HEK293 (cell line): ENCODE data around the gene CIAPIN1.

Experiments
- CTCF ChIA-PET: fragments of 350-600 bp; formaldehyde crosslinking; extraction: SDS; loops from one replicate; lab custom pipeline; 2021; ENCODE audit warnings: antibody characterized with exemption; lab: Yijun Ruan, JAX
- POLR2A ChIA-PET: fragments of 300-600 bp; formaldehyde crosslinking; extraction: SDS; loops from one replicate; lab custom pipeline; 2020; ENCODE audit warnings: antibody characterized with exemption, inconsistent platforms; lab: Yijun Ruan, JAX
- H3K27ac ChIP-seq: fragments of 200-500 bp; sonication (Bioruptor generic); 2 replicates; pipeline ENCODE4 v1.5.1; 2014; ENCODE audit warnings: low read depth, low read length, control low read depth, inconsistent platforms; ENCODE audit errors: extremely low read depth
- H3K36me3 ChIP-seq, 2 experiments: fragments of 200-500 bp in 1 of 2; sonication (Bioruptor generic) in 1 of 2; 1 replicate in 1 of 2; 2 replicates in 1 of 2; pipeline ENCODE4 v1.5.1; 2014 to 2017; ENCODE audit warnings: inconsistent platforms in 2 of 2, low read length in 2 of 2; ENCODE audit not compliant: control insufficient read depth in 2 of 2, insufficient read depth in 1 of 2
- H3K4me1 ChIP-seq: fragments of 200-500 bp; sonication (Bioruptor generic); 2 replicates; pipeline ENCODE4 v1.5.1; 2014; ENCODE audit warnings: mild to moderate bottlenecking, low read length, inconsistent platforms; ENCODE audit not compliant: control insufficient read depth, insufficient read depth
- H3K4me3 ChIP-seq: 2 replicates; pipeline ENCODE4 v1.5.1; 2011; ENCODE audit warnings: low read depth, mild to moderate bottlenecking, control low read depth, low read length, moderate library complexity
- H3K9me3 ChIP-seq: fragments of 200-500 bp; sonication (Bioruptor generic); 2 replicates; pipeline ENCODE4 v1.5.1; 2014; ENCODE audit warnings: low read depth, low read length, inconsistent platforms; ENCODE audit not compliant: control insufficient read depth, insufficient read depth
- GLI2 ChIP-seq: fragments of 450-650 bp; formaldehyde crosslinking; IDR thresholded peaks from 2 replicates; pipeline ENCODE4; 2017; ENCODE audit warnings: missing biosample characterization, missing genetic modification characterization, low read depth, borderline replicate concordance
- MZF1 ChIP-seq: fragments of 450-650 bp; formaldehyde crosslinking; IDR thresholded peaks from 2 replicates; pipeline ENCODE4 v1.5.1; 2017; ENCODE audit warnings: missing biosample characterization, missing genetic modification characterization, borderline replicate concordance
- REST ChIP-seq: fragments of 450-650 bp; formaldehyde crosslinking; IDR thresholded peaks from 2 replicates; pipeline ENCODE4 v1.5.1; 2016; ENCODE audit warnings: missing biosample characterization, missing genetic modification characterization
- SCRT2 ChIP-seq: fragments of 450-650 bp; formaldehyde crosslinking; IDR thresholded peaks from 2 replicates; pipeline ENCODE4 v1.5.1; 2016; ENCODE audit warnings: missing biosample characterization, missing genetic modification characterization
- TSHZ1 ChIP-seq: fragments of 450-650 bp; formaldehyde crosslinking; IDR thresholded peaks from 2 replicates; pipeline ENCODE4 v1.5.1; 2016; ENCODE audit warnings: missing biosample characterization, missing genetic modification characterization, borderline replicate concordance
- ZBTB48 ChIP-seq: fragments of 450-650 bp; formaldehyde crosslinking; IDR thresholded peaks from 2 replicates; pipeline ENCODE4 v1.5.1; 2016; ENCODE audit warnings: missing biosample characterization, missing genetic modification characterization
- ZFP69B ChIP-seq: fragments of 450-650 bp; formaldehyde crosslinking; IDR thresholded peaks from 2 replicates; pipeline ENCODE4 v1.5.1; 2016; ENCODE audit warnings: missing biosample characterization, missing genetic modification characterization
- ZNF112 ChIP-seq: fragments of 450-650 bp; formaldehyde crosslinking; IDR thresholded peaks from 2 replicates; pipeline ENCODE4 v1.5.0; 2017; ENCODE audit warnings: missing biosample characterization, missing genetic modification characterization
- ZNF174 ChIP-seq: fragments of 450-650 bp; formaldehyde crosslinking; IDR thresholded peaks from 2 replicates; pipeline ENCODE4 v1.5.0; 2017; ENCODE audit warnings: missing biosample characterization, mild to moderate bottlenecking, missing genetic modification characterization
- ZNF19 ChIP-seq: fragments of 450-650 bp; formaldehyde crosslinking; IDR thresholded peaks from 2 replicates; pipeline ENCODE4; 2016; ENCODE audit warnings: missing biosample characterization, missing genetic modification characterization, low read depth
- ZNF223 ChIP-seq: fragments of 450-650 bp; formaldehyde crosslinking; IDR thresholded peaks from 2 replicates; pipeline ENCODE4 v1.5.1; 2016; ENCODE audit warnings: missing biosample characterization, missing genetic modification characterization
- ZNF239 ChIP-seq: fragments of 450-650 bp; formaldehyde crosslinking; IDR thresholded peaks from 2 replicates; pipeline ENCODE4 v1.5.1; 2016; ENCODE audit warnings: missing biosample characterization, missing genetic modification characterization
- ZNF350 ChIP-seq: fragments of 450-650 bp; formaldehyde crosslinking; IDR thresholded peaks from 2 replicates; pipeline ENCODE4 v1.5.0; 2017; ENCODE audit warnings: missing biosample characterization, mild to moderate bottlenecking, missing genetic modification characterization
- ZNF518A ChIP-seq: fragments of 450-650 bp; formaldehyde crosslinking; conservative IDR thresholded peaks from 2 replicates; pipeline ENCODE4 v1.5.1; 2016; ENCODE audit warnings: low read depth, missing biosample characterization, missing genetic modification characterization
- ZNF544 ChIP-seq: fragments of 450-650 bp; formaldehyde crosslinking; IDR thresholded peaks from 2 replicates; pipeline ENCODE4 v1.5.0; 2017; ENCODE audit warnings: missing biosample characterization, missing genetic modification characterization
- ZNF624 ChIP-seq: fragments of 450-650 bp; formaldehyde crosslinking; IDR thresholded peaks from 2 replicates; pipeline ENCODE4 v1.5.1; 2017; ENCODE audit warnings: missing biosample characterization, missing genetic modification characterization
- ZNF629 ChIP-seq: fragments of 450-650 bp; formaldehyde crosslinking; IDR thresholded peaks from 2 replicates; pipeline ENCODE4 v1.5.1; 2017; ENCODE audit warnings: missing biosample characterization, missing genetic modification characterization
- ZNF639 ChIP-seq: fragments of 450-650 bp; formaldehyde crosslinking; IDR thresholded peaks from 2 replicates; pipeline ENCODE4 v1.5.1; 2016; ENCODE audit warnings: missing biosample characterization, missing genetic modification characterization

Gene CIAPIN1

GRCh38 chr16:57391708-57392107 is 55.5 kb downstream of the CIAPIN1 start:
- Histone ChIP-seq H3K4me1 (no peaks in the 10 kb centered on the region), H3K9me3 (no peaks in the 10 kb centered on the region), H3K27ac (no peak overlapping the region), H3K36me3 (no peaks in the 10 kb centered on the region), H3K4me3 (no peak overlapping the region)
- TF ChIP-seq SCRT2 (tag by site-specific recombination), result 0 out of 2 replicates have a peak, but pooled peaks have one; percentile 21
- TF ChIP-seq REST (tag by site-specific recombination), result peak; percentile 69; the same call in 1 of the 2 replicates
- no peak for TF ChIP-seq ZNF624 (tag by site-specific recombination)
- CTCF ChIA-PET, result no interaction called here
- POLR2A ChIA-PET, result interaction anchor here (0.6 kb wide), 1 partner anchor 18 kb away, joined by 3 read pairs; no protein-coding TSS in a partner anchor

- ChIA-PET POLR2A (no interaction called here), CTCF (no interaction called here)
- H3K9me3 ChIP-seq, result no peaks in the 10 kb centered on the region
- no peak overlapping the region for H3K4me3 ChIP-seq
- no peak overlapping the region for H3K27ac ChIP-seq
- no peak for TF ChIP-seq MZF1 (tag by site-specific recombination)
- TF ChIP-seq ZNF350, result no peak
- TF ChIP-seq ZNF629, result no peak
- no peak for TF ChIP-seq ZNF518A (tag by site-specific recombination)
- no peak for TF ChIP-seq ZNF174 (tag by site-specific recombination)
- TF ChIP-seq ZBTB48 (tag by site-specific recombination), result no peak
- no peak for TF ChIP-seq ZNF112
- TF ChIP-seq ZNF544 (tag by site-specific recombination), result no peak
- no peak for TF ChIP-seq ZNF639 (tag by site-specific recombination)
- no peak for TF ChIP-seq TSHZ1 (tag by site-specific recombination)
- no peak for TF ChIP-seq ZNF19 (tag by site-specific recombination)
- no peak for TF ChIP-seq ZFP69B (tag by site-specific recombination)
- no peak for TF ChIP-seq ZNF223 (tag by site-specific recombination)
- TF ChIP-seq SCRT2 (tag by site-specific recombination), result no peak
- no peak for TF ChIP-seq ZNF239 (tag by site-specific recombination)
- no peak for TF ChIP-seq GLI2 (tag by site-specific recombination)
- H3K36me3 ChIP-seq, result no peaks in the 10 kb centered on the region
- no peaks in the 10 kb centered on the region for H3K4me1 ChIP-seq
Measured at GRCh38 chr16:57391300-57391699, 55.9 kb downstream of the CIAPIN1 start.
